Tibial artery (tissue), 4 donors: ENCODE results near the gene ASIC4.

ENCODE experiments used
- DNase-seq, 2 donors: peaks; one replicate each; pipeline ENCODE4 v3.0.0-alpha.2; 2019
- H3K27ac ChIP-seq, 2 donors: fragments of 200-600 bp; sonication (generic) in 1 of 2; 1 replicate in 1 of 2; 2 replicates in 1 of 2; pipeline ENCODE4 v1.5.1; 2018 to 2019; ENCODE audit warnings: mild to moderate bottlenecking in 1 of 2
- H3K27me3 ChIP-seq, 2 donors: fragments of 200-600 bp; sonication (generic) in 1 of 2; one replicate each; pipeline versions ENCODE4 v1.5.1 to v1.6.0; 2016 to 2019
- H3K36me3 ChIP-seq, 3 donors: fragments of 200-600 bp; sonication (generic) in 2 of 3; one replicate each; pipeline ENCODE4 v1.5.1; 2016 to 2019; ENCODE audit warnings: mild to moderate bottlenecking in 2 of 3
- H3K4me1 ChIP-seq, 4 donors: fragments of 200-600 bp; sonication (generic) in 2 of 4; 1 replicate in 3 of 4; 2 replicates in 1 of 4; pipeline ENCODE4 v1.5.1; 2016 to 2019
- H3K4me3 ChIP-seq, 2 donors: fragments of 200-600 bp; sonication (generic) in 1 of 2; 1 replicate in 1 of 2; 2 replicates in 1 of 2; pipeline ENCODE4 v1.5.1; 2018 to 2019; ENCODE audit warnings: mild to moderate bottlenecking in 2 of 2
- H3K9me3 ChIP-seq, 3 donors: fragments of 200-600 bp; sonication (generic) in 1 of 3; one replicate each; pipeline ENCODE4 v1.5.1; 2016 to 2019
- CTCF ChIP-seq, 2 experiments: fragments of 200-600 bp in 1 of 2; fragments of 450-650 bp in 1 of 2; IDR thresholded peaks; one replicate each; pipeline ENCODE4 v1.5.1; 2017 to 2019; ENCODE audit warnings: antibody characterized with exemption in 2 of 2, mild to moderate bottlenecking in 1 of 2, moderate library complexity in 1 of 2
- intact Hi-C: fragments of 100-400 bp; cut with DNase I; formaldehyde crosslinking; loops from one replicate; pipeline ENCODE4 v1.15.0; 2023; ENCODE audit warnings: low total_unique reads

ASIC4 gene

GRCh38 chr2:219547621-219548020, 33.3 kb downstream of the ASIC4 start:
- intact Hi-C loops: no loop called here
- peaks cover 9 to 28% (median 22%) of the 10 kb centered on the region in 4 donors for H3K4me1 ChIP-seq
- no peak for TF ChIP-seq CTCF (IDR thresholded peaks at IDR 0.05)
- H3K4me3 ChIP-seq: no peak overlapping the region
- no peaks in the 10 kb centered on the region for H3K36me3 ChIP-seq
- H3K27me3 ChIP-seq: no peaks in the 10 kb centered on the region
- DNase-seq: no peak
- H3K27ac ChIP-seq: no peak overlapping the region
- H3K9me3 ChIP-seq: no peaks in the 10 kb centered on the region

GRCh38 chr2:219548990-219549389, 34.7 kb downstream of the ASIC4 start:
- H3K27me3 ChIP-seq: no peaks in the 10 kb centered on the region
- intact Hi-C loops: no loop called here
- H3K27ac ChIP-seq: no peak overlapping the region
- no peak overlapping the region for H3K4me3 ChIP-seq
- no peak for DNase-seq
- H3K4me1 ChIP-seq: peaks cover 6 to 33% (median 26%) of the 10 kb centered on the region in 4 donors
- H3K9me3 ChIP-seq: no peaks in the 10 kb centered on the region
- no peak for TF ChIP-seq CTCF (IDR thresholded peaks at IDR 0.05)
- H3K36me3 ChIP-seq: no peaks in the 10 kb centered on the region

- intact Hi-C loops: loop anchor here (5.0 kb wide), 1 partner anchor 48 kb away; the partner anchor contains the start of gene STK11IP
Observed at GRCh38 chr2:219549619-219550018, 35.3 kb downstream of the ASIC4 start.

GRCh38 chr2:219551441-219552381, 37.4 kb downstream of the ASIC4 start:
- H3K9me3 ChIP-seq: no peaks in the 10 kb centered on the region
- intact Hi-C loops: loop anchor here (5.0 kb wide), 1 partner anchor 46 kb away; the partner anchor contains the start of gene STK11IP
- H3K36me3 ChIP-seq: peaks cover 0 to 14% (median 8%) of the 10 kb centered on the region in 3 donors
- TF ChIP-seq CTCF (IDR thresholded peaks at IDR 0.05): no peak
- H3K27ac ChIP-seq: peak overlapping the region; percentile 46 to 48
- H3K4me3 ChIP-seq: peak overlapping the region; percentile 52 to 65
- DNase-seq: no peak
- H3K27me3 ChIP-seq: no peaks in the 10 kb centered on the region
- peaks cover 0 to 26% (median 19%) of the 10 kb centered on the region in 4 donors for H3K4me1 ChIP-seq

More at GRCh38 chr2:219549619-219550018, 35.3 kb downstream of the ASIC4 start:
- Histone ChIP-seq H3K4me3 (no peak overlapping the region), H3K4me1 (peaks cover 0 to 26% (median 20%) of the 10 kb centered on the region in 4 donors), H3K9me3 (no peaks in the 10 kb centered on the region), H3K27me3 (no peaks in the 10 kb centered on the region), H3K27ac (no peak overlapping the region), H3K36me3 (no peaks in the 10 kb centered on the region)
- no peak for TF ChIP-seq CTCF (IDR thresholded peaks at IDR 0.05)
- DNase-seq: no peak

GRCh38 chr2:219552382-219553167, 38.3 kb downstream of the ASIC4 start:
- no peaks in the 10 kb centered on the region for H3K27me3 ChIP-seq
- H3K9me3 ChIP-seq: no peaks in the 10 kb centered on the region
- no peak for TF ChIP-seq CTCF (IDR thresholded peaks at IDR 0.05)
- peak overlapping the region; percentile 52 to 65 for H3K4me3 ChIP-seq
- peak overlapping the region; percentile 46 to 48 for H3K27ac ChIP-seq
- intact Hi-C loops: loop anchor here (5.0 kb wide), 1 partner anchor 45 kb away; the partner anchor contains the start of gene STK11IP
- peak; percentile 88 to 91 for DNase-seq
- peaks cover 0 to 23% (median 8%) of the 10 kb centered on the region in 3 donors for H3K36me3 ChIP-seq
- H3K4me1 ChIP-seq: peaks cover 0 to 26% (median 19%) of the 10 kb centered on the region in 4 donors
